ENCODE data around the gene NAGLU. TPM values are rescaled to one million over a fixed set of nuclear protein-coding genes. Genes with fewer than 3 reads are reported as not detected.

Gene NAGLU
- total and polyA plus RNA-seq, 10 of the 15 experiments (the other 5 are each of a cell fraction or from before 2014, with no cell fraction given), result 0.23 to 27.5 (median 8.9) TPM

DNA sequence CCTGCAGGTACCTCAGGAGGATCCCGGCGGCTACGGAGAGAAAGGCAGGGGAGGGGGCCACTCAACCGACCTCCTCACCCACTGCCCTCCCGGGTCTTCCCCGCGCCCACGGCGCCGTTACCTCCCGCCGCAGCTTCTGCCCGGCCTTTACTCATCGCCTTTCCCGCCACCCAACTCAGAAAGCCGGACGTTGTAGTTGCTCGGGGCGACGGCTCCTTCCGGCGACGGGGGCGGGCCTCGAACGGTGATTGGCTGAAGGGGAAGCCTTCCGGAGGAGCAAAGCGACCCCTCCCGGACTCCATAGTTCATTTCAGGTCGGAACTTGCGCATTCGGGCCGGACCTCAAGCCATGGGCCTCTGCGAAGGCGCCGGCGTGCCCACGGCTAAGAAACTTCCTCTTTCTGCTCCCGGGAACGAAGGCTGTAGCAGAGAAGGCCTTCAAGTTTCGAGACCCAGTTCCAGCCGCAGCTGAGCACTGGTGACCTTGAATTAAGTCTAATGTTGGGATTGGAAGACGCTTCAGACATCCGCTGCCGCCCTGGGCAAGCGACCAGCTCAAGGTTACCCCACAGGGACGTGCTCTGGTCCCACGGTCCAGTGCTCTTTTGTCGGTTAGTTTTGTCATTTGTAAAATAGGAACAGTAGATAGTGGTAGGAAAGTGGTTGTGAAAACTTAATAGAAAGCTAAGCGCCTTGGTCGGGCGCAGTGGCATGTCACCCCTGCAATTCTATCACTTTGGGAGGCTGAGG, 41.7 kb downstream of the NAGLU start, which contains the start of gene PSMC3IP (continued):
- TF ChIP-seq NR2F1 (conservative IDR thresholded peaks at IDR 0.05) (peak; percentile 35; the same call in 1 of the 2 replicates), CHD2 (IDR thresholded peaks at IDR 0.05; ENCODE audit: borderline replicate concordance, low read depth, low read length) (peak; percentile 87), JUNB (IDR thresholded peaks at IDR 0.05) (no peak)
- TF ChIP-seq, protein P1, sequence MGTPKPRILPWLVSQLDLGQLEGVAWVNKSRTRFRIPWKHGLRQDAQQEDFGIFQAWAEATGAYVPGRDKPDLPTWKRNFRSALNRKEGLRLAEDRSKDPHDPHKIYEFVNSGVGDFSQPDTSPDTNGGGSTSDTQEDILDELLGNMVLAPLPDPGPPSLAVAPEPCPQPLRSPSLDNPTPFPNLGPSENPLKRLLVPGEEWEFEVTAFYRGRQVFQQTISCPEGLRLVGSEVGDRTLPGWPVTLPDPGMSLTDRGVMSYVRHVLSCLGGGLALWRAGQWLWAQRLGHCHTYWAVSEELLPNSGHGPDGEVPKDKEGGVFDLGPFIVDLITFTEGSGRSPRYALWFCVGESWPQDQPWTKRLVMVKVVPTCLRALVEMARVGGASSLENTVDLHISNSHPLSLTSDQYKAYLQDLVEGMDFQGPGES (IDR thresholded peaks at IDR 0.05), result peak; percentile 79; the same call in 1 of the 2 replicates
- TF ChIP-seq, protein P2, sequence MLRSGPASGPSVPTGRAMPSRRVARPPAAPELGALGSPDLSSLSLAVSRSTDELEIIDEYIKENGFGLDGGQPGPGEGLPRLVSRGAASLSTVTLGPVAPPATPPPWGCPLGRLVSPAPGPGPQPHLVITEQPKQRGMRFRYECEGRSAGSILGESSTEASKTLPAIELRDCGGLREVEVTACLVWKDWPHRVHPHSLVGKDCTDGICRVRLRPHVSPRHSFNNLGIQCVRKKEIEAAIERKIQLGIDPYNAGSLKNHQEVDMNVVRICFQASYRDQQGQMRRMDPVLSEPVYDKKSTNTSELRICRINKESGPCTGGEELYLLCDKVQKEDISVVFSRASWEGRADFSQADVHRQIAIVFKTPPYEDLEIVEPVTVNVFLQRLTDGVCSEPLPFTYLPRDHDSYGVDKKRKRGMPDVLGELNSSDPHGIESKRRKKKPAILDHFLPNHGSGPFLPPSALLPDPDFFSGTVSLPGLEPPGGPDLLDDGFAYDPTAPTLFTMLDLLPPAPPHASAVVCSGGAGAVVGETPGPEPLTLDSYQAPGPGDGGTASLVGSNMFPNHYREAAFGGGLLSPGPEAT (IDR thresholded peaks at IDR 0.05; ENCODE audit: low read depth), result peak; percentile 63
- TF ChIP-seq, protein P3, sequence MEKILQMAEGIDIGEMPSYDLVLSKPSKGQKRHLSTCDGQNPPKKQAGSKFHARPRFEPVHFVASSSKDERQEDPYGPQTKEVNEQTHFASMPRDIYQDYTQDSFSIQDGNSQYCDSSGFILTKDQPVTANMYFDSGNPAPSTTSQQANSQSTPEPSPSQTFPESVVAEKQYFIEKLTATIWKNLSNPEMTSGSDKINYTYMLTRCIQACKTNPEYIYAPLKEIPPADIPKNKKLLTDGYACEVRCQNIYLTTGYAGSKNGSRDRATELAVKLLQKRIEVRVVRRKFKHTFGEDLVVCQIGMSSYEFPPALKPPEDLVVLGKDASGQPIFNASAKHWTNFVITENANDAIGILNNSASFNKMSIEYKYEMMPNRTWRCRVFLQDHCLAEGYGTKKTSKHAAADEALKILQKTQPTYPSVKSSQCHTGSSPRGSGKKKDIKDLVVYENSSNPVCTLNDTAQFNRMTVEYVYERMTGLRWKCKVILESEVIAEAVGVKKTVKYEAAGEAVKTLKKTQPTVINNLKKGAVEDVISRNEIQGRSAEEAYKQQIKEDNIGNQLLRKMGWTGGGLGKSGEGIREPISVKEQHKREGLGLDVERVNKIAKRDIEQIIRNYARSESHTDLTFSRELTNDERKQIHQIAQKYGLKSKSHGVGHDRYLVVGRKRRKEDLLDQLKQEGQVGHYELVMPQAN (conservative IDR thresholded peaks at IDR 0.05), result peak; percentile 98

Measured in GM12878 (cell line).